Cardiac muscle cell (in vitro differentiated cells and primary cell): ENCODE measurements around the gene RBM47. TPM values are rescaled to one million over a fixed set of nuclear protein-coding genes. Genes with fewer than 3 reads are reported as not detected.

Experiments used
- DNase-seq, 2 donors: peaks; one replicate each; pipeline versions ENCODE4 v3.0.0 to v3.0.0-alpha.2; 2010 to 2017; ENCODE audit warnings: low read depth in 1 of 2, low spot score in 1 of 2
- H3K27ac ChIP-seq: fragments of 200-600 bp; sonication (generic); 2 replicates; pipeline ENCODE4 v1.5.1; 2016
- H3K27me3 ChIP-seq: fragments of 200-600 bp; sonication (generic); 2 replicates; pipeline ENCODE4 v1.6.0; 2016; ENCODE audit warnings: control low read depth
- H3K36me3 ChIP-seq: fragments of 200-600 bp; sonication (generic); 2 replicates; pipeline ENCODE4 v1.5.1; 2016; ENCODE audit warnings: control low read depth
- H3K4me1 ChIP-seq: fragments of 200-600 bp; sonication (generic); 2 replicates; pipeline ENCODE4 v1.8.1; 2017; ENCODE audit warnings: low read depth, mild to moderate bottlenecking, mixed run types
- H3K4me3 ChIP-seq: fragments of 200-600 bp; sonication (generic); 2 replicates; pipeline ENCODE4 v1.5.1; 2016; ENCODE audit warnings: mild to moderate bottlenecking
- H3K9me3 ChIP-seq: fragments of 200-600 bp; sonication (generic); 2 replicates; pipeline ENCODE4 v1.5.1; 2017; ENCODE audit warnings: low read depth, mild to moderate bottlenecking, control low read depth
- polyA plus RNA-seq: library from polyadenylated mRNA; unstranded; fragments of >200 nt; fragmentation: Nextera tagmentation; extraction: Ambion mirVana; gene quantifications from 2 replicates; pipeline ENCODE4 v1.2.1, GENCODE V29; 2016
- total RNA-seq: library from RNA; depleted of rRNA; stranded (reverse); fragments of >200 nt; gene quantifications from 2 replicates; pipeline ENCODE4 v1.2.3, GENCODE V29; 2016
- TF ChIP-seq, protein P1 (sequence below): IDR thresholded peaks from 2 replicates; pipeline ENCODE4 v1.5.1; 2012; ENCODE audit warnings: low read depth, mild to moderate bottlenecking, low read length

The RBM47 gene
- total and polyA plus RNA-seq, 2 experiments from 2014 or later, result 1.1 to 1.4 TPM

DNA sequence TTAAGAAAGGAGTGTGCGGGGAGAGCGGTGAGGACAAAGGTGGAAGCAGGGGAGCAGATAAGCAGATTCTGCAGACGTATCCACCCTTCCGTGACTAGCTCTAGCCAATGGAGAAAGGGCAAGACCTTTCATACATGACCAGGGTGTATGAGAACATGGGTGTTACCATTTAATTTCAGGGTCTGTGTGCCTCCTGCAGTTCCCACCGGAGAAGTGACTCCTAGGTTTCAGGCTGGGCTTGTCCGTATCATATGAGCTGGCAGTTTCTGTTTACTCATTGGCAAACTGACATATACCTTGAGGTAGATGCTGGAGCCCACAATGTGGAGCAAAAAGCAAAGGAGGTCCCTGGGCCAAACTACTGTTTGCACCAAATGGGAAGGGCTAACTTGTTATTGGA lies 6.8 kb downstream of the RBM47 start:
- Histone ChIP-seq H3K4me1 (peaks cover 2% of the 10 kb centered on the region), H3K36me3 (no peaks in the 10 kb centered on the region), H3K27ac (no peak overlapping the region), H3K9me3 (no peaks in the 10 kb centered on the region), H3K4me3 (no peak overlapping the region), H3K27me3 (peaks cover 8% of the 10 kb centered on the region)
- no peak for DNase-seq
- TF ChIP-seq, protein P1, sequence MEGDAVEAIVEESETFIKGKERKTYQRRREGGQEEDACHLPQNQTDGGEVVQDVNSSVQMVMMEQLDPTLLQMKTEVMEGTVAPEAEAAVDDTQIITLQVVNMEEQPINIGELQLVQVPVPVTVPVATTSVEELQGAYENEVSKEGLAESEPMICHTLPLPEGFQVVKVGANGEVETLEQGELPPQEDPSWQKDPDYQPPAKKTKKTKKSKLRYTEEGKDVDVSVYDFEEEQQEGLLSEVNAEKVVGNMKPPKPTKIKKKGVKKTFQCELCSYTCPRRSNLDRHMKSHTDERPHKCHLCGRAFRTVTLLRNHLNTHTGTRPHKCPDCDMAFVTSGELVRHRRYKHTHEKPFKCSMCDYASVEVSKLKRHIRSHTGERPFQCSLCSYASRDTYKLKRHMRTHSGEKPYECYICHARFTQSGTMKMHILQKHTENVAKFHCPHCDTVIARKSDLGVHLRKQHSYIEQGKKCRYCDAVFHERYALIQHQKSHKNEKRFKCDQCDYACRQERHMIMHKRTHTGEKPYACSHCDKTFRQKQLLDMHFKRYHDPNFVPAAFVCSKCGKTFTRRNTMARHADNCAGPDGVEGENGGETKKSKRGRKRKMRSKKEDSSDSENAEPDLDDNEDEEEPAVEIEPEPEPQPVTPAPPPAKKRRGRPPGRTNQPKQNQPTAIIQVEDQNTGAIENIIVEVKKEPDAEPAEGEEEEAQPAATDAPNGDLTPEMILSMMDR, result no peak

DNA sequence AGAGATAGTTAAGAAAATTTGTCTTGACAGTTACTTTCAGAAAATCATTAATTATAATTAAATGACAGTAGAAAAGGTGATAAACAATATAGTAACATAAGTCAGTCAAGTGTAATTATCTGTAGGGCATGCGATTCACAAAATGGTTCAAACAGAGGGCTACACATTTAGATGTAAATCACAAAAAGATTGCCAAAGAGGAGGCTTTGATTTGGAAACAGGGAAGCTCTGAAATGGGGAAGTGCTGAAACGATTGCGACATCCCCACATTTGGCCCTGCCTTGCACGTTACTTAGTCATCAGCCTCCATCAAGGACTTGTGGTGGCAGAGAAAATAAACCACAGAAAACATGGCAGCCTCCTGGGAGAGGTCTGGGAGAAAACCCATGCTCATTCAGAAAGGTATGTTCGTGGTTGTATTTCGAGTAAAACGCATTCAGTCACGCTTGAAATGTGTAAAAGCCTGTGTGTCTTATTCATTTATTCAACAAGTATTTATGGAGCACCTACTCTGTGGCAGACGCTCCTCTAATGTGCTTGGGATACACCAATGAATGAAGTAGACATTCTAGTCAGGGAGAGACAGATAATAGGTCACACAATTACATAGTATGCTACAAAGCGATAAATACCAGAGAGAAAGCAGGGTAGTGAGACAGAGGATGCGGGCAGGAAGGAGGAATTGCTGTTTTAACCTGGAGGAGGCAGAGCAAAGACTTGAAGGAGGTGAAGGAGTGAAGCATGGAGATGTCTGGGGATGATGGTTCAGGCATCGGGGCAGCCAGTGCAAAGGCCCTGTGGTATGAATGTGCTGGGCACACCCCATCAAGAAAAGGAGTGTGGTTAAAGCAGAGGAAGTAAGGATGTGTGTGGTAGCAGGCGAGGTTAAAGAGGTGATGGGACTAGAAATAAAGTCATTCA lies 7.8 kb downstream of the RBM47 start:
- Histone ChIP-seq H3K36me3 (no peaks in the 10 kb centered on the region), H3K9me3 (no peaks in the 10 kb centered on the region), H3K27ac (no peak overlapping the region), H3K27me3 (peaks cover 3% of the 10 kb centered on the region), H3K4me1 (peaks cover 1% of the 10 kb centered on the region), H3K4me3 (no peak overlapping the region)
- TF ChIP-seq, protein P1, result no peak
- DNase-seq, result peak in 1 of 2 donors; percentile 99

DNA sequence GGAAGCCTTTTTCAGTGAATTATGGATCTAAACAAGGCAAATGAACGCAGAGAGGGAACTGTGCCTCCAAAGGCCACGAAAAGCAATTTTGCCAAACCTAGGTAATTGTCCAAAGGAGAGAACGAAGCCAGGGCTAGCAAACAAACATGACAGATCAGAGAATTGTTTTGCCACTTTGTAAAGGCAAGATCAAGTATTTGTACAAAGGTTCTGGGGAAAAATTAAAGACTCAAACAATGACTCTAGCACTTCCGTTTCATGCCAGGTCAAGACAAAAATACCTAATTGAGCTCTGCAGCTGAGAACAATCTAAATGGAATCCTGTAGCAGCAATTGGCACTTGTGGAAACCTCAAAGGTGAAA lies 8.5 kb downstream of the RBM47 start:
- TF ChIP-seq, protein P1, result no peak
- H3K27me3 ChIP-seq, result no peaks in the 10 kb centered on the region
- no peaks in the 10 kb centered on the region for H3K4me1 ChIP-seq
- no peak overlapping the region for H3K27ac ChIP-seq
- H3K9me3 ChIP-seq, result no peaks in the 10 kb centered on the region
- DNase-seq, result no peak
- H3K4me3 ChIP-seq, result no peak overlapping the region
- H3K36me3 ChIP-seq, result no peaks in the 10 kb centered on the region

DNA sequence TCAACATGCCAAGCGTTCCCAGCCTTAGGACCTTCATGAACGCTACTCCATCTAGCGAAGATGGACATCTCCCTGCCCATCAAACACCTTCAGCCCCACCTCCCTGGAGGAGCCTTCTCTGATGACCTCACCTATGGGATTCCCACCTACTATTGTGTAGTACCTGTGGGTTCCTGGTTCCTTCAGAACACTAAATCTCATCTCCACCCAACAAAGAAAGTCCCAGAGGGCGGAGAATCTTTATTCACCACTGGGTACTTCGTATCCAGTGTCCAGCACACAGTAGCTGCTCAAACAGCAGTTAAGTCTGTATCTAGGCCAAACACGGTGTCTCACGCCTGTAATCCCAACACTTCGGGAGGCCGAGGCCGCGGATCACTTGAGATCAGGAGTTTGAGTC lies 10.1 kb downstream of the RBM47 start:
- H3K27ac ChIP-seq, result no peak overlapping the region
- no peak overlapping the region for H3K4me3 ChIP-seq
- no peak for DNase-seq
- H3K9me3 ChIP-seq, result no peaks in the 10 kb centered on the region
- no peaks in the 10 kb centered on the region for H3K36me3 ChIP-seq
- no peaks in the 10 kb centered on the region for H3K4me1 ChIP-seq
- no peaks in the 10 kb centered on the region for H3K27me3 ChIP-seq
- TF ChIP-seq, protein P1, result no peak

DNA sequence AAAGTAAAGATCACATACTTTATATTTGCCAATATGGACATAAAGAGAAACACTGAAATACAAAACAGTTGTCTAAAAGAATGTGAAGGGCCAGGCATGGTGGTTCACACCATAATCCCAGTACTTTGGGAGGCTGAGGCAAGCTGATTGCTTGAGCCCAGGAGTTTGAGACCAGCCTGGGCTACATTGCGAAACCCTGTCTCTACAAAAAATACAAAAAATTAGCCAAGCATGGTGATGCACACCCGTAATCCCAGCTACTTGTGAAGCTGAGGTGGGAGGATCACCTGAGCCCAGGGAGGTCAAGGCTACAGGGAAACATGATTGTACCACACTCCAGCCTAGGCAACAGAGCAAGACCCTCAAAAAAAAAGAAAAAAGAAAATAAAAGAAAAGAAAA lies 11.8 kb downstream of the RBM47 start:
- no peak overlapping the region for H3K27ac ChIP-seq
- no peaks in the 10 kb centered on the region for H3K4me1 ChIP-seq
- no peaks in the 10 kb centered on the region for H3K27me3 ChIP-seq
- TF ChIP-seq, protein P1, result no peak
- no peaks in the 10 kb centered on the region for H3K9me3 ChIP-seq
- DNase-seq, result peak in 1 of 2 donors; percentile 27
- H3K36me3 ChIP-seq, result no peaks in the 10 kb centered on the region
- no peak overlapping the region for H3K4me3 ChIP-seq
